ENCODE measurements around the gene S1PR1. TPM values are rescaled to one million over a fixed set of nuclear protein-coding genes. Genes with fewer than 3 reads are reported as not detected.
"Not testable (repeated sequence)": the region's sequence is repeated elsewhere in the genome, so short reads cannot be mapped to it uniquely, and the experiment has no call there.

S1PR1 gene
- total RNA-seq, 1 donor from 2014 or later = 21.2 TPM

DNA sequence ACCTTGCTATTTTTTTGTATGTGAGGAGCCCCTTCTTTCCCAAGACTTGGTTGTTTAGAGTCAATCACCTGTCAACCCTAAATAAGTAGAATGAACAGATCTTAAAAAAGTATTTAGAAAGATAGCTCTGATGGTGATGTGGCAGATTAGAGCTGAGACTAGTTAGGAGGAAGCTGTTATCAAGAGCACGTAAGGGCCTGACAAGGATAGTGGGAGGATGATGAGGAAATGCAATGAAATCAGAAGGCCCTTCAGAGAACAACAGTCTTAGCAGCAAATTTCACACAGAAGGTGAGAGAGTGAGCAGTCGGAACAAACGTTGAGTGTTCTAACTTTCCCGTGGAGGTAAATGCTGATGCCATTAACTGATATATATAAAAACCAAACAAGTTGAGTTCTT, 15.9 kb upstream of the S1PR1 start:
- no peak for DNase-seq

- DNase-seq = no peak
These were observed 14.8 kb upstream of the S1PR1 start for GRCh38 chr1:101221945-101222429.

GRCh38 chr1:101227837-101228236, 9.0 kb upstream of the S1PR1 start:
- no peak for DNase-seq

GRCh38 chr1:101228424-101229134, 8.2 kb upstream of the S1PR1 start:
- DNase-seq = no peak

GRCh38 chr1:101232182-101232581, 4.6 kb upstream of the S1PR1 start:
- DNase-seq = not testable (repeated sequence)

GRCh38 chr1:101233495-101233894, 3.3 kb upstream of the S1PR1 start:
- DNase-seq = no peak

GRCh38 chr1:101235216-101235695, 1.6 kb upstream of the S1PR1 start:
- no peak for DNase-seq

- no peak for DNase-seq
These were observed 913 bp upstream of the S1PR1 start for GRCh38 chr1:101235696-101236515.

GRCh38 chr1:101237229-101237837, 514 bp downstream of the S1PR1 start:
- DNase-seq = no peak

GRCh38 chr1:101238031-101238628, 1.3 kb downstream of the S1PR1 start:
- DNase-seq = no peak

GRCh38 chr1:101238681-101239094, 1.9 kb downstream of the S1PR1 start:
- DNase-seq = peak; percentile 26

DNA sequence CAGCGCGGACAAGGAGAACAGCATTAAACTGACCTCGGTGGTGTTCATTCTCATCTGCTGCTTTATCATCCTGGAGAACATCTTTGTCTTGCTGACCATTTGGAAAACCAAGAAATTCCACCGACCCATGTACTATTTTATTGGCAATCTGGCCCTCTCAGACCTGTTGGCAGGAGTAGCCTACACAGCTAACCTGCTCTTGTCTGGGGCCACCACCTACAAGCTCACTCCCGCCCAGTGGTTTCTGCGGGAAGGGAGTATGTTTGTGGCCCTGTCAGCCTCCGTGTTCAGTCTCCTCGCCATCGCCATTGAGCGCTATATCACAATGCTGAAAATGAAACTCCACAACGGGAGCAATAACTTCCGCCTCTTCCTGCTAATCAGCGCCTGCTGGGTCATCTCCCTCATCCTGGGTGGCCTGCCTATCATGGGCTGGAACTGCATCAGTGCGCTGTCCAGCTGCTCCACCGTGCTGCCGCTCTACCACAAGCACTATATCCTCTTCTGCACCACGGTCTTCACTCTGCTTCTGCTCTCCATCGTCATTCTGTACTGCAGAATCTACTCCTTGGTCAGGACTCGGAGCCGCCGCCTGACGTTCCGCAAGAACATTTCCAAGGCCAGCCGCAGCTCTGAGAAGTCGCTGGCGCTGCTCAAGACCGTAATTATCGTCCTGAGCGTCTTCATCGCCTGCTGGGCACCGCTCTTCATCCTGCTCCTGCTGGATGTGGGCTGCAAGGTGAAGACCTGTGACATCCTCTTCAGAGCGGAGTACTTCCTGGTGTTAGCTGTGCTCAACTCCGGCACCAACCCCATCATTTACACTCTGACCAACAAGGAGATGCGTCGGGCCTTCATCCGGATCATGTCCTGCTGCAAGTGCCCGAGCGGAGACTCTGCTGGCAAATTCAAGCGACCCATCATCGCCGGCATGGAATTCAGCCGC, 2.5 kb downstream of the S1PR1 start:
- DNase-seq = no peak

DNA sequence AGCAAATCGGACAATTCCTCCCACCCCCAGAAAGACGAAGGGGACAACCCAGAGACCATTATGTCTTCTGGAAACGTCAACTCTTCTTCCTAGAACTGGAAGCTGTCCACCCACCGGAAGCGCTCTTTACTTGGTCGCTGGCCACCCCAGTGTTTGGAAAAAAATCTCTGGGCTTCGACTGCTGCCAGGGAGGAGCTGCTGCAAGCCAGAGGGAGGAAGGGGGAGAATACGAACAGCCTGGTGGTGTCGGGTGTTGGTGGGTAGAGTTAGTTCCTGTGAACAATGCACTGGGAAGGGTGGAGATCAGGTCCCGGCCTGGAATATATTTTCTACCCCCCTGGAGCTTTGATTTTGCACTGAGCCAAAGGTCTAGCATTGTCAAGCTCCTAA, 3.2 kb downstream of the S1PR1 start:
- no peak for DNase-seq

DNA sequence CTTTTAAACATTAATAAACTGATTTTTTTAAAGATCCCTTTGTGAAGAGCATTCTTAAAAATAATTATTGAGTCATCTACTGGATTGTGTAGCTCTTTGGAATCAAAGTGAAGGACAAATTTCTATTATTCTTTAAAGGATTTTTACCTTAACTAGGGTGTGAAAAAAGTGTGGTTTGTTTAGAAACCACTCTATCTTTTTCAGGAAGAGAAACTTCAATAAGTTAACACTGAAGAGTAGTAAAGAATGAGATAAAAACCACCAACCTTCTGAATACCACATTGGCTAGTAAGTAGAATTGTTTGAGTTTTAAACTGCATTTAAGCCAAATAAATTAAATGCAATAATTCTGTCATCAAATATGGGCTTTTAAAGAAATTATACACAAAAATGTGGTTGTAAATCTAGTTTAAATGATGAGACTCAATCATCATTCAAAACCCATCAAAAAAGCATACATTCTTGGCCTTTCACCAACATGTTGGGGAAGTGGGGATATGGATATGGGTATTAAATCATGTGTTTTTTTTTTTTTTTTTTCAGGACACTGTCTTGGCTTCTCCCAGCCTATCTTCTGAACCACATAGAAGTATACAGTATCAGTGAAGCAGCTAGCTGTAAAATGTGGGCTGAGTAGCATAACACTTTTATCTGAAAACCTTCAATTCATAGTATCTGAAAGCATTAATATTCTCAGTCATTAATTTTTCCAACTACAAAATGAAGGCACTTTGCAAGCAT, 4.8 kb downstream of the S1PR1 start:
- no peak for DNase-seq

GRCh38 chr1:101242324-101243050, 5.7 kb downstream of the S1PR1 start:
- no peak for DNase-seq

GRCh38 chr1:101243751-101244150, 6.9 kb downstream of the S1PR1 start:
- no peak for DNase-seq

- DNase-seq = no peak
These were observed 8.0 kb downstream of the S1PR1 start for GRCh38 chr1:101244842-101245241.

DNA sequence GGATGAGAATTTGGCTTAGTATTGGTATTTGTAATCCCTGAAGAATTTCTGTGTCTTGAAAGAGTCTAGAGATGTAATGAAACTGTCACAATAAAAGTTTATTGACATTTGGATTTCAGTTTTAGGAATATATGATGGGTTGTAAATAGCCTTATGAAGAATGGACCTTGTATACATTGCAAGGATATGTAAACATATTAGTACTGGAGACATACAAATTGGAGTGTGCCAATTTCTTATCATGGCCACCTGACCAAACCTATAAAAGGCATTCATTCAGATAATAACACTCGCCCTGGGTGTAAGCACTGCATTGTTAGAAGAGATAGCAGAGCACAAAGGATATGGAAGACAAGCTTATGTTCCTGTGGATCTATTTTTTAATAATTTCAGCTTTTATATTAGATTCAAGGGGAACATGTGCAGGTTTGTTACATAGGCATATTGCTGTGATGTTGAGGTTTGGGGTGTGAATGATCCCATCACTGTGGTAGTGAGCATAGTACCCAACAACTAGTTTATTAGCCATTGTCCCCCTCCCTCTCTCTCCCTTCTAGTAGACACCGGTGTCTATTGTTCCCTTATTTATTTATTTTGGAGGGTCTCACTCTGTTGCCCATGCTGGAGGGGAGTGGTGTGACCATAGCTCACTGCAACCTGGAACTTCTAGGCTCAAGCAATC, 8.6 kb downstream of the S1PR1 start:
- DNase-seq = no peak

All from occipital lobe (tissue), 2 donors.